Testis (tissue), 2 donors: Measurements from ENCODE around the gene RRAD.
"Not testable (repeated sequence)": the region's sequence is repeated elsewhere in the genome, so short reads cannot be mapped to it uniquely, and the experiment has no call there.

Source experiments
- CTCF ChIP-seq, 3 experiments: fragments of 450-650 bp in 2 of 3; fragments of 200-600 bp in 1 of 3; sonication (generic) in 1 of 3; IDR thresholded peaks; one replicate each; pipeline ENCODE4 v1.5.1; 2016 to 2019; ENCODE audit warnings: antibody characterized with exemption in 3 of 3, mild to moderate bottlenecking in 2 of 3, moderate library complexity in 1 of 3
- POLR2A ChIP-seq: fragments of 450-650 bp; IDR thresholded peaks from one replicate; pipeline ENCODE4 v1.6.1; 2017; ENCODE audit warnings: antibody characterized with exemption, mild to moderate bottlenecking, moderate library complexity

GRCh38 chr16:66934839-66935313, 9.5 kb upstream of the RRAD start:
- TF ChIP-seq POLR2A; CTCF (IDR thresholded peaks at IDR 0.05): not testable (repeated sequence)
